Activated effector memory CD4-positive, alpha-beta T cell treated with anti-CD3 and anti-CD28 coated beads, Interleukin-2, amount 50 U/mL, for 16 hours (primary cell): ENCODE measurements around the gene HERC2.
"Not testable (repeated sequence)": the region's sequence is repeated elsewhere in the genome, so short reads cannot be mapped to it uniquely, and the experiment has no call there.

Experiments
- DNase-seq: peaks from one replicate; pipeline ENCODE4 v3.0.0-alpha.2; 2020

HERC2 gene

DNA sequence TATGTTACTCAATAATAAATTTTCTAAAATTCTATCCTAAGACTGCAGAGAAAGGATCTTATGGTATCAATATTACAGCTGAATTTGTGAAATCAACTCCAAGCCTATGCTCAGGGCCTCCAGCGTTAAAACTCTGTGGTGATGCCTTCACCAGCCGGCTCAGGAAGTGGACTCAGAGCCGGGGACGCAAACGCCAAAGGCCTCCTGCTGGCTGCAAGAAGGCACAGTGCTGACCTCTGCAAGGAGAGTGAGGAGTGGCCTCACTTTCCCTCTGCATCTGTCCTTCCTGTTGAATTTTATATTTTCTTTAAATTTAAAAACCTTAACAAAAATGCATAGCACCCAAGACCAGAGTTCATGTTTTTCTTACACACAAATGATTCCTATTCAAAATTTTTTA, 48.5 kb downstream of the HERC2 start:
- DNase-seq: no peak

DNA sequence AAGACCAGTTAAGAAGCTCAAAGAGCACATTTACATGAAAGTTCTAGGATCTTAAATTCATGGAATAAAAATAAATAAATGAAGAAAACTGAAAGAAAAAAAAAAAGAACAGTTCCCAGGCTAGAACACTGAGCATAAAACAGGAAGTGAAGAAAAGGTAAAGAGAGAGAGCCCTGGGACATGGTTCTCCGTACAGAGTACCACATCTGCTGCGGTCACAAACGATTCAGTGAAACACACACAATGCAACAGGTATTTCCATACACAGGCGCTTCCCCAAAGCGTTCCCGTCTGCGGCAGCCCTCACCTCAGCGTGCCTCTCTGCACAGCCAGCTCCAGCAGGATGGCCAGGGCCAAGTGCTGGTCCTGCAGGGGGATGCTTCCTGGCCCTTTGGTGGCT, 49.4 kb downstream of the HERC2 start:
- DNase-seq: no peak

DNA sequence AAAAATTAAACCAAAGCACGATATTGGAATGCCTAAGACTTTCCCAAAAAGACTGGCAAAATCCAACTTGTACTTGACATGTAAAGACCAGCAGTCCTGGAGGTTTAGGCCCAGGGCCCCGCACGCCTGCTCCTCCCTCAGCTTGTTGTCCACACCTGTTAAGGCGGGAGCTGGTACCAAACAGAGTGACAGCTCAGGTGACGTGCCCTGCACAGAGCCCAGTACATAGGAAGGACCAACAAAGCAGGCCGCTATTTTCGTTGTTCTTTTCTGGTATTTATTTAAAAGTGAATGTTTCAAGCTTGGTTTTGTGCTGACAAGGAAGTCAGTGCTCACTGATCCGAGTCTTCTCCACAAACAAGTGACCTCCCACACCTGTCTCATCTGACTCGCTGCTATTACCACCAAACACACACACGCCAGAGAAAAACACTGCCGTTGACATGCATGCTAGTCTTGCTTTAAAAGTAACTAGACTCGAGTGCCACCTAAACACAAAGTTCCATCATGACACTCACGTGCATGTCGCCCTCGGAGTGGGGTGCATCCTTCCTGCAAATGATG, 50.2 kb downstream of the HERC2 start:
- DNase-seq: no peak

DNA sequence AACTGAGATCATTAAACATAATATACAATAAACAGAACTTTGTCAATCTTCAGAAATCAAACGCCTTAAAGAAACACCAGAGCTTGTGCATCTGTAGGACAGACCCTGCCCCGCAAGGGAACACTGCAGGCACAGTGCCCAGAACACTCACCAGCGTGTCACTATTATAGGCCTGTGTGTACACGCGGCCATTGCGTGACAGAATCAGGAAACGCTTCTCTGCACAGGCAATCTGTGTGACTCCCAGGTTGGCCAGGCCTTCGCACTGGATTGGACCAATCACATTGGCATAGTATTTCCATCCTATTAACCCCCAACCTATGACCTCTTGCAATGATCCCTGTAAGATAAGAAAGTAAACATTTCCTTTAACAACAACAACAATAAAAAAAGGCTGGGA, 52.9 kb downstream of the HERC2 start:
- no peak for DNase-seq

DNA sequence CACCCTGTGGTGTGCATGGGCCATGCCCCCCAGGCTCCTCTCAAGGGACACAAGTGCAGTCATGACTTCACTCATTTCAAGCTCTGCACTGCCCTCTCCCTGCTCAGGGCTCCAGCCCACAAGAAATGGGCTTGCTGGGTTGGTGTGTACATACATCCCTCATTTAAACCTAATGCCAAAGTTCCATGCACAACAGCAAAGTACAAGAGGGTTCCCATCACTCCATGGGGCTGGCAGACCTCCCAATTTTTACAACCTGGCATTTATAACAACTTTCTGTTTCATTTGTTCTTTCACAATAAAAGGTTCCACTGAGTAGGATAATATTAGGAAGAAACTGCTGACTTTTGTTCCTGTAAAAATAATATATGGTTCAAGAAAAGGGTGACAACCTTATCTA, 54.3 kb downstream of the HERC2 start:
- no peak for DNase-seq

DNA sequence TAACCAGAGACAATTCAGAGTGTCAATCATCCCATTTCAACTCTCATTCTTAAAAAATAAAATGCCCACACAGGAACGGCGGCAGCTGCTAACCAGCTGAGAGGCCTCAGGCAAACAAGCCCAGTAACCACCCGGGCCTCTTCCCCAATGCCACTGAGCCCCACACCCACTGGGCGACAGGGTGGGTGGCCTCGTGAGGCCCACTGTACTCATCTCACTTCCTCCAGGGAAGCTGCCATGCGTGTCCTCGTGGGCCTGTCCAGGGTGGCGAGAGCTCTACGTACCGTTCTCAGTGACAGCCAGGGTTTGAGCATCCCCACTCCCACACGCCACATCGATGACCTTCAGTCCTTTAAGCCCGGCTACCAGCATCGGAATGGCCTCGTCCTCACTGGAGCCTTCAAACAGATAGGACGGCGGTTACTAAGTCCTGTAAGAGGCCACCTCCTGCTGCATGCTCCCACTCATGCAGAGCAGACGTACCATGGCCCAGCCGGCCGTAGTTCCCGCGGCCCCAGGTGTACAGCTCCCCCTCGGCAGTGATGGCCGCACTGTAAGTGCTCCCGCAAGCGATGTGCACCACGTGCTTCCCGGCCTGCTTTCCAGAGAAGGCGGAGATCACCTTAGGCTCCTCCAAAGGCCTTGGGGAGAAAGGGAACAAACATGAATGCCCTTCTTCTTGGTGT, 56.5 kb downstream of the HERC2 start:
- DNase-seq: no peak

DNA sequence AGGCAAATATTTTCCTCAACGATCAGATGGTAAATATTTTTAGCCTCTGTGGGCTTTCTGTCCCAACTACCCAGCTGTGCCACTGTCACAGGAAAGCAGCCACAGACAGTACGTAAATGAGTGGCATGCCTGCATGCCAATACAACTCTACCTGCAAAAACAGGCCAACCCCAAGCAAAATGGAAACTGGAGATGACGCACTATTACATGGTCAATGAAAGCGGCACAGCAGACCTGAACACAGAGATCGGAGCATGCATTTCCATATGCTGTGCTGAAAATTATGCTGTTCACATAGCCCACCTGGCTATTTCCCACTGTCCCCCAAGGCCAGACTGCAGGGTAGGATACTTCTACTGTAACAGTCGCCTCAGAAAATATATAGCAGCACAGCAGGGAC, 57.8 kb downstream of the HERC2 start:
- DNase-seq: no peak

DNA sequence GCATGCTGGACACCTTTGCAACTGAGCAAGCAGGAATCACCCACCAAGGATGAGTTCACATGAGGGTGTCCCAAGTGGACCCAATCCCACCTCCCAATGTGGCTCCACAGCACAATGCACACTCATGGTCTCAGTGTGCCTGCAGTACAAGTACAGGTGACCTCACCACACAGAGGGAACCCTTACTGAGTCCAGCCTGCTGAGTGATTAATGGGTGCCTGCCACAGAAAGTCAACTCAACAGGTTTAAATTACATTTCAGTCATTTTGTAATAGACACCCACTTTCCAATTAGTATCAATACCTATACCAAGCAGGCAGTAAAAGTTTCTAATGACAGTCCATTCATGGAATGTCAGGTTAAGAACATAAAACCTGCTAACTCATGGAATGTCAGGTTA, 59.5 kb downstream of the HERC2 start:
- no peak for DNase-seq

DNA sequence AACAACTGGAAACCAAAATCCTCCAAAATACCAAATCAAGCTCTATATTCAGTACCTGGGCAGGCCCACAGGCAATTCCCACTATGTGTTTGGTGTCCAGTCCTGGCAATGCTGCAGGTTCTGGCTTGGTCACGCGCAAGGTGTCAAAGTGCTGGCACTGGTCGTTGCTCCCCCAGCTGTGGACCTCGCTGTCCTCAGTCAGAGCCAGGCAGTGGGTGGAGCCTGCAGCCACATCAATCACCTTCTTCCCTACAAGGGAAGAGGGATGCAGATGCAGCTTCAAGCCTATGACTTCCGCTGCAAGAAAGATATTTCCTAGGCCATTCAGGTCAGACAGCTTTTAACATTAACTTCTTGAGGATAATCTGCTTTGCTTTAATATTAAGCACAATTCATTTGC, 61.3 kb downstream of the HERC2 start:
- no peak for DNase-seq

DNA sequence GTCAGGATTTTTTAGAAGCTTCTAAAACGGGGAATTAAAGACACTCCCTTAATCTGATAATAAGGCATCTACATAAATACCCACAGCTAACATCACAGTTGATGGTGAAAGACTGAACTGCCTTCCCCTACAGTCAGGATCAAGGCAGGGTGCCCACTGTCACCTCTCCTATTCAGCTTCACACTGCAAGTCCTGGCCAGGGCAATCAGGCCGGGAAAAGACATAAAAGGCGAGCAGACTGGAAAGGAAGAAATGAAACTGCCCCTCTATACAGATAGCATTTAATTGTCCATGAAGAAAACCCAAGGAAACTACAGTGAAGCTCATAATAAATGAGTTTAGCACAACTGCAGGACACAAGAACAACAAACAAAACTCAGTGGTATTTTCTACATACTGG, 61.7 kb downstream of the HERC2 start:
- DNase-seq: no peak

DNA sequence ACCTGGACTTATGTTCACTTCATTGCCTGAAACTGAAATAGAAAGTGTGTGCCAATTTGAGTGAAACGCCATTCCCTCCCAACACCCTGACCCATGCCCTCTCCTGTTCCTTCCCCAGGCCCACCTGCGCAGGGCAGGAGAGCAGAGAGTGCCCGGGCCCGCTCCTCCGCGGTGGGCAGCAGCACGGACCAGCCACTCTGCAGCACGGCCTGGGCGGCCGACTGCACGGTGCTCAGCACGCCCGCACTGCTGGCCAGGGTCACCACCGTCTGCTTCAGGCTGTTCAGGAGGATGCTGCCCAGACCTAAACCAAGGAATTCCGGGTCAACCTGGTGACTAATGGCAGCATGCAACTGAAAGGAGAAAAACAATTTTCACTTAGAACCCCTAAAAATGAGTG, 66.0 kb downstream of the HERC2 start:
- no peak for DNase-seq

DNA sequence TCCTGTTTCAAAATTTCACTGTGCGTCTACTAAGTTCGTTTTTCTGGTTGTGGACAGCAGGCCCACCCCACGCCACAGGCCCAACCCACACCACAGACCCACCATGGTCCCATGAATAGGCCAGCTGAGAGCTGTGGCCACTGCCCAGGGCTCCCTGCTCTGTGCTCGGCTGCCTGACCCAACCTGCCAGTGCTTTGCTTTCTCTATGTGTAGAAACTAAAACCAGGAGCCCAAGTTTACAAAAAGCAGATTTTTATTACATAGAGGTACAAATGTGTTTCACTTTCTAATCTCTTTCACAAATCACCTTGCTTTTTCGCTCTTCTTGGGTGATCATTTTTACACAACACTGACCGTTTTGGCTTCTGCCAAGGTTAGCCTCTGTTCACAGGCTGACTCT, 69.1 kb downstream of the HERC2 start:
- DNase-seq: no peak

DNA sequence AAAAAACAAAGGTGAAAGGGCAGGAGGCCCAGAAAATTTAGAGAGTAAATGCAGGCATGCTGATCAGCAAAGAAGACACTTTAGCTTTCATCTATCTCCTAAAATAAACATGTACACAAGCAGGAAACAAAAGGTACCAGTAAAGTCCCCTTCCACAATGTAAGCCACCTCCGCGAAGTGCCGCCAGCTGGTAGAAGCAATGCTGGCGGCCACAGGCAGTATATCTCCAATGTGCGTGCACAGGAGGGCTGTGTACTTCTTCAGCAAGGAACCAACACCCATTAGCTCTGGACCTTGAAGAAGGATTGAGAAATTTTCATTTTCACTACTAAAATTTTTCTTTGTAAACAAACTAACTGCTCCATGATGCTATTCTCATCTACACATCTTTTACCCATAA, 75.4 kb downstream of the HERC2 start:
- DNase-seq: no peak

DNA sequence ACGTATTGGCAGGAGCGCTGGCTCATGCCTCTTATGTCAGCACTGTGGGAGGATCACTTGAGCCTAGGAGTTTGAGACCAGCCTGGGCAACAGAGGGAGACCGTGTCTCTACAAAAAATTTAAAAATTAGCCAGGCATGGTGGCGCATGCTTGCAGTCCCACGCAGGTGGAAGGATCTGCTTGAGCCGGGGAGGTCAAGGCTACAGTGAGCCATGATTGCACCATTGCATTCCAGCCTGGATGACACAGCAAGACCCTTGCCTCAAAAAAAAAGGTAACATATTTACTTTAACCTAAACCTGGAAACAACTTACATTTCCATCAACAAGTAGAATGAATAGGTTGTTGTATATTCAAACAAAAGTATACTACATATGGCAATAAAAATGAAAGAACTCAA, 78.1 kb downstream of the HERC2 start:
- no peak for DNase-seq

DNA sequence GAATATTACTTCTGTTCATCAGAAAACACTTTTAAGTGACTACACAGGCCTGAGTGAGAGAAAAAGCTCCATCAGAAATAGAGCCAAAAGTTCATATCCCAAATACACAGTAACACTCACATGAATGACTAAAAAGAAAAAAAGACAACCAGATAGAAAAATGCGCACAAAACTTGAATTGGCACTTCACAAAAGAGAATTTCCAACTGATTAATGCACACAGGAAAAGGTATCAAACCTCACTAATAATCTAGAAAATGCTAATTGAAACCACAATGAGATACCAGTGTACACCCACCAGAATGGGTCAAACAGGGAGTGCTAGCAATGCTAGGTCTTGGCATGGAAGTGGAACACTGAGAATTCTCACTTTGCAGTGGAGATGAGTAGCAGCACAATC, 78.6 kb downstream of the HERC2 start:
- no peak for DNase-seq

DNA sequence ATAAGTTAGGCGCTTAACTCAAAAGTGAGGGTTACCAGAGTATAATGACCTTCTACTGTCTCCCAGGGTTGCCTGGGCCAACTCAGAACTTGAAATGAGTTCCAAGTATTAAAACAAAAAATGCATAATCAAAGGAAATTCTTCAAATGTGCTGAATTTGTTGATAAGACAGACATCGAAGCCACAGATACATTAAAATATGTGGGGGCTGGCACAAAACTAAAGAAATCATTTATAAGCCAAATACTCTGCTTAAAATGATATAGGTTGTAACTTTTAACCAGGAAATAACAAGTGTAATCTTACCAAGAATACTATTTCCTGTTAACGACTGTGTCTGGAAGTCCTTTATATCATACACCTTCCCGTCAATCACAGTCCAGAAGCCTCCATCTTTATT, 83.7 kb downstream of the HERC2 start:
- not testable (repeated sequence) for DNase-seq

DNA sequence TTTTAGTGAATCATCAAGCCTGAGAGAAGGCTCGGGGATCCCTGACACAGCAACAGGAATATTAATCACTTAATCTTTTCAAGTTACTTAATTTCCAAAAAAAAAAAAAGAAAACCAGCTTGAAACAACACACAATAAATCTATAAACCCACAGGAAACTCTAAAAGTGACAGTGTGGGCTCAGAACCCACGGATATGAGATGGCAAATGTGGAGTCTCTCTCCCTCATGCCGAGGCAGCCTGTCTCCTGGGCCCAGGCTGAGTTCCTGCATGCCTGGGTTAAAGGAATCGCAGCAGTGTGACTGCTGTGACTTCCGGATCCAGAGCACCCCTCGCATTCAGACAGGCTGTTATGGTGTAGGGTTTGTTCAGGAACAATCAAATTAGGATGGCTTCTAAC, 90.2 kb downstream of the HERC2 start:
- DNase-seq: not testable (repeated sequence)

DNA sequence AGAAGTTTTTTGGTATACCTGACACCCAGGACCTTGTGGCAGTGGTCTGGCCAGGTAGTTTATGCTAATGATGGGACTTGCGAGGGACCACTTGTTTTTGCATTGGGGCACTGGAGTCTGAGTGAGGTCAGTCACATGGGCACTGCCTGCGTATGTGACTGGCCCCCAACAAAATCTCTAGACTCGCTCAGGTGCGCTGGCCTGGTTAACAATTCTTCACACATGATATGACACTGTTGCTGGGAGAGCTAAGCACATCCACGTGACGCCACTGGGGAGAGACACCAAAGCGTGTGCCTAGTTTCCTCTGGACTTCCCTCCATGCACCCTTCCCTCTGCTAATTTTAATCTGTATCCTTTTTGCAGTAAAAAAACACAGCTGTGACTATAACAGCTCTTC, 90.6 kb downstream of the HERC2 start:
- DNase-seq: not testable (repeated sequence)

DNA sequence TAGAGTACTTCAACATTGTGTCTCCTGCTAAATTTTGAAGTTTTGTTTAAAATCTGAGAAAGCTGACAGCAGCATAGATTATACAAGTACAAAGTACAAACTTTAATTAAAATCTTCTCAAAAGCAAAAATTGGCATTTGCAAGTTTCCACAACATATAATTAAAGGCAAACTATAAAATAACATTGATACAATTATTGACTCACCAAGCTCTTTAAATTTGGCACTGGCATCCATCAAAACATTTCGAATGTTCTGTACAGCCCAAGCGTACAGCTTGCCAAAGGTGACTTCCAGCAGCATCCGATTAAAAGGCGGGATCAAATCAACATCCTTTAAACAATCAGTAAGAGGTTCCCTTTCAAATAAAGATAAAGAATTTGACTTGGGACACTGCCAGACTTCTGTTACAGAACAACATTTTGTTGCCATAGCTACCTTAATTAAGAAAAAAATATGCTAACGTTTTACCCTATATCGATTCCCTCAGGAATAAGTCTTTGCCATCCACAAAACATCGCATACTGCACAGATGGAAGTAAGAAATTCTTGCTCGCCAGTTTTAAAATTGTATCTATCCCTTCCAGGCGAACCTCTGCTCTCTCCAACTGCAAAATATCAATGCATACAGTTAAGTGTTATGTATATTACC, 92.9 kb downstream of the HERC2 start:
- DNase-seq: not testable (repeated sequence)

DNA sequence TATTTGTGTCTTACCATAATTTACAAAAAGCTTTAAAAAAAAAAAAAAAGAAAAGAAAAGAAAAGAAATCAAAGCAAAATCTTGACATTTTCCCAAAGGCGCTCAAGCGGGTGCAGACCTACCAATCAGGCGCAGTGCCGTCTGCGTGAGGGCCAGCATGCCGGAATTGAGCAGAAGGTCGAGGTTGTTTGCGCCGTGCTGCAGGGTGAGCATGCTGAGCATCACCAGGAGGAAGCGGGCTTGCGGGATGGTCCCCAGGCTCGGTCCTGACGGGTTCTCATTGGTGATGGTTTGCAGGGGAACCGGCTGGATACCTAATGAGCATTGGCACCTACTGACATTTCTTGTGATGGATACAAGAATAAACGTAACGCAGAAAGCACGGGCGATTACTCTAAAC, 93.9 kb downstream of the HERC2 start:
- DNase-seq: no peak

DNA sequence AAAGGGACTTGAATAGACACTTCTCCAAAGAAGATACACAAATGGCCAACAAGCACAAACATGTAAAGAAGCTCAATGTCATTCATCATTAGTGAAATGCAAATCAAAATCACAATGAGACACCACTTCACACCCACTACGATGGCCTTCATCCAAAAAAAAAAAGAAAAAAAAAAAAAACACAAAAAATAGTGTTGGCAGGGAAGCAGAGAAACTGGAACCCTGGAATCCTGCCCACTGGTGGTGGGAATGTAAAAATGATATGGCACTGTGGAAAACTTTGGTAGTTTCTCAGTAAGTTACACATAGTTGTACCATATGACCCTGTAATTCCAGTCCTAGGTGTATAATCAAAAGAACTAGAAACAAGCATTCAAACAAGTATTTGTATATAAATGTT, 94.7 kb downstream of the HERC2 start:
- DNase-seq: not testable (repeated sequence)

DNA sequence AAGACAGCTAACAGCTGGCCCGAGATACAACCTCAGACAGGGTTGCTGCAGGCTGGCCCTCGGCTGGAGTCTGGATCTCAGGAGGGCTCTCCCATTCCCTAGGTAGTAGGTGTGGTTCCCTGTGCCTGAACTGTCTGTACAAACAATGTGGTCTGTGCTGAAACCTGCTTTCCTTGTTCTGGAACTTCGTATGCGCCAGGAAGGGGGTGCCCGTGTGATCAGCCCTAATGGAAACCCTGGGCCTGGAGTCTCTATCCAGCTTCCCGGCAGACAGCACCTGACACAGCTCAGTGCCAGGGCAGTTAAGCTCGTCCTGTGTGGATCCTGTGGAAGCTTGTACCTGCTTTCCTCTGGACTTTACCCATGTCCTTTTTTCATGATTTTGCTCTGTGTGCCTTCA, 99.4 kb downstream of the HERC2 start:
- not testable (repeated sequence) for DNase-seq

DNA sequence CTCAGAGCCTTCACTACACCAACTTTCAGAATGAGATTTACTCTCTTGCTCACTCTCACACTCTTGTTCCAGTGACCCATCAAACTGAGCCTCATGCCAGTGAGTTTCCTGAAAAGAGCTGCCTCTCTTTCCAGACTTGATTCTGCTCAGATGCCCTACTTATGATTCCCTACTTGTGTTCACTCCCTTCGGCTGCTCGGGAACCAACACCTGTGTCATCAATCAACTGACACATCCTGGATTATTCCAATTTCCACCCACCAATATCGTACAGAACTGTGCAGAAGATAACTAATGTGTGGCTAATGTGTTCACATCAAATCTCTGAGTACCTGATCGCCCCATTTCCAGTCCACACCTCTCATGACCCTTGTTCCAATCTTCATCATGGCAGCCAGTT, 100.3 kb downstream of the HERC2 start:
- DNase-seq: not testable (repeated sequence)

DNA sequence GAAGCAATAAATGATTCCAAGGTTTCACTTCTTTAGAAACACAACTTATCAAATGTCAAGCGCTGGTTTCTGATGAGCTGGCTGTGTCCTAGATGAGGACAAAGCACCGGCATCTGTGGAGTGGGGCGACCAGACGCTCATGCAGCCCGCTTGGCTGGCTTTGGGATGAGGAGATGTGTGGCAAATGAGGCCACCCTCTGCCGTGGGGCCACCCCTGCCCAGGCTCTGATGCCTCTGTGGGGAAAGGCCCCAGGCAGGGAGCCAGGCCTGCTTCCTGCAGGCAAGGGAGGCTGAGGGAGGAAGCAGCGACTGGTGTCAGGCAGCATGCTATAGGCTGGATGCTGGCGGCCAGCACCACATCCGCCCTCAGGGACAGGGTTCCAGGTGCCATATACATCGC, 102.9 kb downstream of the HERC2 start:
- DNase-seq: no peak
